ENCODE measurements around the gene SERPINB4.

- TF ChIP-seq POLR2A (IDR thresholded peaks at IDR 0.05) (no peak), POLR2AphosphoS5 (IDR thresholded peaks at IDR 0.05) (no peak)
- TF ChIP-seq, protein P1, sequence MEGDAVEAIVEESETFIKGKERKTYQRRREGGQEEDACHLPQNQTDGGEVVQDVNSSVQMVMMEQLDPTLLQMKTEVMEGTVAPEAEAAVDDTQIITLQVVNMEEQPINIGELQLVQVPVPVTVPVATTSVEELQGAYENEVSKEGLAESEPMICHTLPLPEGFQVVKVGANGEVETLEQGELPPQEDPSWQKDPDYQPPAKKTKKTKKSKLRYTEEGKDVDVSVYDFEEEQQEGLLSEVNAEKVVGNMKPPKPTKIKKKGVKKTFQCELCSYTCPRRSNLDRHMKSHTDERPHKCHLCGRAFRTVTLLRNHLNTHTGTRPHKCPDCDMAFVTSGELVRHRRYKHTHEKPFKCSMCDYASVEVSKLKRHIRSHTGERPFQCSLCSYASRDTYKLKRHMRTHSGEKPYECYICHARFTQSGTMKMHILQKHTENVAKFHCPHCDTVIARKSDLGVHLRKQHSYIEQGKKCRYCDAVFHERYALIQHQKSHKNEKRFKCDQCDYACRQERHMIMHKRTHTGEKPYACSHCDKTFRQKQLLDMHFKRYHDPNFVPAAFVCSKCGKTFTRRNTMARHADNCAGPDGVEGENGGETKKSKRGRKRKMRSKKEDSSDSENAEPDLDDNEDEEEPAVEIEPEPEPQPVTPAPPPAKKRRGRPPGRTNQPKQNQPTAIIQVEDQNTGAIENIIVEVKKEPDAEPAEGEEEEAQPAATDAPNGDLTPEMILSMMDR (IDR thresholded peaks at IDR 0.05): no peak
Observed at GRCh38 chr18:63591725-63592124, 52.3 kb downstream of the SERPINB4 start.
